K562 (cell line): ENCODE data around the gene DNM1. TPM values are rescaled to one million over a fixed set of nuclear protein-coding genes. Genes with fewer than 3 reads are reported as not detected.
A peak's percentile ranks its signal among the peaks of the same experiment; 100 is the strongest.

Experiments used
- AFF4 ChIP-seq: sonication (generic); formaldehyde crosslinking; IDR thresholded peaks from 2 replicates; pipeline ENCODE4 v1.8.0; 2023; ENCODE audit warnings: mild to moderate bottlenecking, missing genetic modification reagents
- CREB5 ChIP-seq: fragments of 250-450 bp; sonication (Bioruptor Pico); IDR thresholded peaks from 2 replicates; pipeline ENCODE4 v1.5.0; 2020; ENCODE audit warnings: mild to moderate bottlenecking
- FIP1L1 ChIP-seq: fragments of 200-400 bp; formaldehyde crosslinking; IDR thresholded peaks from 2 replicates; pipeline ENCODE4 v1.6.1; 2018; ENCODE audit warnings: mild to moderate bottlenecking, low read depth, low read length; ENCODE audit not compliant: poor library complexity, severe bottlenecking
- HNRNPLL ChIP-seq: fragments of 200-400 bp; formaldehyde crosslinking; IDR thresholded peaks from 2 replicates; pipeline ENCODE4 v1.6.1; 2017; ENCODE audit warnings: low read length, low read depth, mild to moderate bottlenecking; ENCODE audit not compliant: poor library complexity, severe bottlenecking
- MCM5 ChIP-seq: fragments of 450-650 bp; IDR thresholded peaks from 2 replicates; pipeline ENCODE4 v1.6.1; 2016; ENCODE audit warnings: low read depth
- MECOM ChIP-seq: fragments of 250-450 bp; sonication (Bioruptor Pico); IDR thresholded peaks from 2 replicates; pipeline ENCODE4 v1.8.0; 2022; ENCODE audit warnings: inconsistent platforms
- MIER1 ChIP-seq: fragments of 450-650 bp; IDR thresholded peaks from 2 replicates; pipeline ENCODE4 v1.6.1; 2016; ENCODE audit warnings: antibody characterized with exemption, mild to moderate bottlenecking, low read depth
- NCOR1 ChIP-seq: fragments of 450-650 bp; IDR thresholded peaks from 2 replicates; pipeline ENCODE4 v1.6.1; 2016; ENCODE audit warnings: mild to moderate bottlenecking, moderate library complexity
- NFIC ChIP-seq: fragments of 450-650 bp; IDR thresholded peaks from 2 replicates; pipeline ENCODE4 v1.6.1; 2017; ENCODE audit warnings: mild to moderate bottlenecking, inconsistent platforms
- NONO ChIP-seq, 2 experiments: fragments of 200-400 bp in 1 of 2; fragments of 450-650 bp in 1 of 2; formaldehyde crosslinking in 1 of 2; IDR thresholded peaks; 2 replicates each; pipeline ENCODE4 v1.6.1; 2017; ENCODE audit warnings: low read depth in 2 of 2, mild to moderate bottlenecking in 2 of 2, moderate library complexity in 2 of 2, low read length in 1 of 2
- NR2C1 ChIP-seq, 2 experiments: fragments of 450-650 bp; IDR thresholded peaks; 2 replicates each; pipeline ENCODE4 v1.6.1; 2017; ENCODE audit warnings: mild to moderate bottlenecking in 2 of 2, antibody characterized with exemption in 1 of 2, inconsistent platforms in 1 of 2, missing compliant biosample characterization in 1 of 2, missing genetic modification characterization in 1 of 2
- NR3C1 ChIP-seq: sonication (generic); formaldehyde crosslinking; IDR thresholded peaks from 2 replicates; pipeline ENCODE4 v1.8.1; 2022; ENCODE audit warnings: missing genetic modification reagents
- TAF1 ChIP-seq: IDR thresholded peaks from 2 replicates; pipeline ENCODE4 v1.6.1; 2011; ENCODE audit warnings: mild to moderate bottlenecking, low read length, moderate library complexity; ENCODE audit not compliant: insufficient read depth, control insufficient read depth, severe bottlenecking; ENCODE audit errors: extremely low read depth
- TOE1 ChIP-seq, 2 experiments: fragments of 450-650 bp in 1 of 2; sonication (generic) in 1 of 2; formaldehyde crosslinking in 1 of 2; IDR thresholded peaks; 2 replicates each; pipeline versions ENCODE4 v1.7.1 to v1.8.0; 2016 to 2022; ENCODE audit warnings: borderline replicate concordance in 2 of 2, mild to moderate bottlenecking in 2 of 2, antibody characterized with exemption in 1 of 2, inconsistent platforms in 1 of 2, low read depth in 1 of 2, missing genetic modification reagents in 1 of 2, moderate library complexity in 1 of 2
- ZFP91 ChIP-seq: sonication (generic); formaldehyde crosslinking; IDR thresholded peaks from 2 replicates; pipeline ENCODE4 v1.8.0; 2022; ENCODE audit warnings: mild to moderate bottlenecking, missing genetic modification reagents
- ZNF133 ChIP-seq: fragments of 250-450 bp; sonication (Bioruptor Pico); IDR thresholded peaks from 2 replicates; pipeline ENCODE4 v1.4.0; 2020; ENCODE audit warnings: mild to moderate bottlenecking
- ZNF316 ChIP-seq: fragments of 450-650 bp; IDR thresholded peaks from 2 replicates; pipeline ENCODE4 v1.6.1; 2016
- polyA plus RNA-seq, 8 experiments: library from polyadenylated mRNA; depleted of rRNA in 4 of 8; stranded (reverse) in 5 of 8; unstranded in 3 of 8; fragments of >200 nt; fragmentation: Nextera tagmentation in 2 of 8; fragmentation: Illumina TruSeq in 1 of 8; extraction: Ambion mirVana in 2 of 8; extraction: Trizol in 1 of 8; gene quantifications; 2 replicates each; pipeline versions ENCODE4 v1.2.1 to v1.2.3, GENCODE V29; 2011 to 2014; ENCODE audit warnings: inconsistent platforms in 1 of 8, missing spikeins in 1 of 8
- total RNA-seq, 7 experiments: library from RNA; depleted of rRNA in 6 of 7; stranded (reverse); fragments of >200 nt in 6 of 7; fragmentation: Illumina TruSeq in 2 of 7; extraction: Trizol in 2 of 7; gene quantifications; 2 replicates each; pipeline versions ENCODE4 v1.2.1 to v1.2.3, GENCODE V29; 2011 to 2021; ENCODE audit warnings: low replicate concordance in 1 of 7

The DNM1 gene
- total and polyA plus RNA-seq, 9 of the 15 experiments (the other 6 are each of a cell fraction or from before 2014, with no cell fraction given): 0.39 to 23.1 (median 9.1) TPM

GRCh38 chr9:128192601-128193371 is 10.4 kb upstream of the DNM1 start (continued):
- TF ChIP-seq ZNF316: no peak
- TF ChIP-seq ZNF133 (CRISPR knock-in tag): peak; percentile 15; the same call in 1 of the 2 replicates
- TF ChIP-seq TOE1 (IDR thresholded peaks at IDR 0.05; ENCODE audit: borderline replicate concordance): no peak
- no peak for TF ChIP-seq TOE1 (CRISPR knock-in tag; IDR thresholded peaks at IDR 0.05; ENCODE audit: borderline replicate concordance, low read depth)
- TF ChIP-seq NONO (IDR thresholded peaks at IDR 0.05; ENCODE audit: low read depth in 2 of 2, low read length in 1 of 2): no peak
- TF ChIP-seq NR3C1 (CRISPR knock-in tag): no peak
- TF ChIP-seq NFIC: no peak
- TF ChIP-seq NCOR1: no peak
- TF ChIP-seq FIP1L1: peak; percentile 65
- TF ChIP-seq MCM5: no peak
- TF ChIP-seq TAF1: peak; percentile 11
- no peak for TF ChIP-seq AFF4 (CRISPR knock-in tag)
- no peak for TF ChIP-seq NR2C1 (IDR thresholded peaks at IDR 0.05)
- TF ChIP-seq NR2C1 (tag; IDR thresholded peaks at IDR 0.05): no peak
- no peak for TF ChIP-seq ZFP91
- no peak for TF ChIP-seq CREB5 (CRISPR knock-in tag)
- TF ChIP-seq HNRNPLL: peak; percentile 77
- no peak for TF ChIP-seq MIER1
- TF ChIP-seq MECOM (CRISPR knock-in tag): no peak
